Suprapubic skin (tissue), 4 donors: ENCODE measurements around the gene KCNA2. TPM values are rescaled to one million over a fixed set of nuclear protein-coding genes. Genes with fewer than 3 reads are reported as not detected.

ENCODE experiments used
- DNase-seq, 2 donors: peaks; one replicate each; pipeline ENCODE4 v3.0.0-alpha.2; 2019; ENCODE audit warnings: low spot score in 2 of 2
- H3K27ac ChIP-seq: fragments of 200-600 bp; sonication (generic); one replicate; pipeline ENCODE4 v1.5.1; 2019
- H3K27me3 ChIP-seq: fragments of 200-600 bp; sonication (generic); one replicate; pipeline ENCODE4 v1.5.1; 2019
- H3K36me3 ChIP-seq: fragments of 200-600 bp; sonication (generic); one replicate; pipeline ENCODE4 v1.5.1; 2019
- H3K4me1 ChIP-seq: fragments of 200-600 bp; sonication (generic); one replicate; pipeline ENCODE4 v1.5.1; 2019
- H3K4me3 ChIP-seq: fragments of 200-600 bp; sonication (generic); one replicate; pipeline ENCODE4 v1.5.1; 2019; ENCODE audit warnings: mild to moderate bottlenecking
- H3K9me3 ChIP-seq: fragments of 200-600 bp; sonication (generic); one replicate; pipeline ENCODE4 v1.5.1; 2019
- CTCF ChIP-seq, 2 donors: fragments of 200-600 bp in 1 of 2; fragments of 450-650 bp in 1 of 2; sonication (generic) in 1 of 2; IDR thresholded peaks; one replicate each; pipeline ENCODE4 v1.5.1; 2016 to 2019; ENCODE audit warnings: antibody characterized with exemption in 2 of 2, mild to moderate bottlenecking in 1 of 2, moderate library complexity in 1 of 2
- EP300 ChIP-seq: sonication (generic); formaldehyde crosslinking; IDR thresholded peaks from one replicate; pipeline ENCODE4 v1.6.1; 2017; ENCODE audit warnings: antibody characterized with exemption
- POLR2A ChIP-seq, 2 donors: fragments of 450-650 bp; IDR thresholded peaks; one replicate each; pipeline ENCODE4 v1.6.1; 2017; ENCODE audit warnings: antibody characterized with exemption in 2 of 2, mild to moderate bottlenecking in 2 of 2, moderate library complexity in 2 of 2
- POLR2AphosphoS5 ChIP-seq, 3 donors: sonication (generic); formaldehyde crosslinking; IDR thresholded peaks; one replicate each; pipeline ENCODE4 v1.6.1; 2017; ENCODE audit warnings: antibody characterized with exemption in 3 of 3
- WGBS: methylation state at CpG from one replicate; pipeline ENCODE4 v1.1.5; 2018; 5-methylcytosine and 5-hydroxymethylcytosine counted together
- total RNA-seq, 4 donors: library from RNA; depleted of rRNA; stranded (reverse); fragments of >200 nt; gene quantifications; one replicate each; pipeline ENCODE4 v1.1.0, GENCODE V29; 2016

The KCNA2 gene
- total RNA-seq, 4 donors from 2014 or later = 0.34 to 0.97 (median 0.54) TPM

- Histone ChIP-seq H3K27me3 (peaks cover 40% of the 10 kb centered on the region), H3K4me3 (no peak overlapping the region), H3K9me3 (no peaks in the 10 kb centered on the region), H3K27ac (no peak overlapping the region), H3K4me1 (peaks cover 21% of the 10 kb centered on the region), H3K36me3 (no peaks in the 10 kb centered on the region)
- WGBS = 71% methylated on average over 4 of the region's 4 CpGs
- peak in 1 of 2 donors; percentile 24 for DNase-seq
- TF ChIP-seq CTCF (IDR thresholded peaks at IDR 0.05) (no peak), POLR2A (IDR thresholded peaks at IDR 0.05) (no peak), POLR2AphosphoS5 (IDR thresholded peaks at IDR 0.05) (no peak), EP300 (no peak)
These were observed 3.7 kb downstream of the KCNA2 start for GRCh38 chr1:110602466-110602865.

GRCh38 chr1:110601332-110601731 lies 4.8 kb downstream of the KCNA2 start:
- DNase-seq = peak in 1 of 2 donors; percentile 9
- TF ChIP-seq CTCF (IDR thresholded peaks at IDR 0.05) (no peak), POLR2A (IDR thresholded peaks at IDR 0.05) (no peak), EP300 (no peak), POLR2AphosphoS5 (IDR thresholded peaks at IDR 0.05) (no peak)
- H3K9me3 ChIP-seq = no peaks in the 10 kb centered on the region

GRCh38 chr1:110600716-110601115 lies 5.4 kb downstream of the KCNA2 start:
- peak in 1 of 2 donors; percentile 73 for DNase-seq
- no peak for TF ChIP-seq POLR2AphosphoS5 (IDR thresholded peaks at IDR 0.05)
- no peak for TF ChIP-seq EP300
- no peak for TF ChIP-seq CTCF (IDR thresholded peaks at IDR 0.05)
- no peak for TF ChIP-seq POLR2A (IDR thresholded peaks at IDR 0.05)
- H3K4me1 ChIP-seq = peaks cover 3% of the 10 kb centered on the region
- WGBS = 80% methylated on average over 3 of the region's 3 CpGs
- H3K36me3 ChIP-seq = no peaks in the 10 kb centered on the region
- no peak overlapping the region for H3K4me3 ChIP-seq
- no peaks in the 10 kb centered on the region for H3K9me3 ChIP-seq
- no peak overlapping the region for H3K27ac ChIP-seq
- H3K27me3 ChIP-seq = peaks cover 23% of the 10 kb centered on the region

More at GRCh38 chr1:110601332-110601731, 4.8 kb downstream of the KCNA2 start:
- no peak overlapping the region for H3K27ac ChIP-seq
- H3K4me3 ChIP-seq = no peak overlapping the region
- peaks cover 29% of the 10 kb centered on the region for H3K27me3 ChIP-seq
- peaks cover 9% of the 10 kb centered on the region for H3K4me1 ChIP-seq
- WGBS = 71% methylated on average over 5 of the region's 5 CpGs
- no peaks in the 10 kb centered on the region for H3K36me3 ChIP-seq

- no peak overlapping the region for H3K4me3 ChIP-seq
- TF ChIP-seq POLR2AphosphoS5 (IDR thresholded peaks at IDR 0.05) = no peak
- no peak for TF ChIP-seq CTCF (IDR thresholded peaks at IDR 0.05)
- no peak for TF ChIP-seq POLR2A (IDR thresholded peaks at IDR 0.05)
- no peak for TF ChIP-seq EP300
- no peaks in the 10 kb centered on the region for H3K36me3 ChIP-seq
- peaks cover under 1% of the 10 kb centered on the region for H3K27me3 ChIP-seq
- no peaks in the 10 kb centered on the region for H3K9me3 ChIP-seq
- 87% methylated on average over 5 of the region's 5 CpGs for WGBS
- peaks cover 6% of the 10 kb centered on the region for H3K4me1 ChIP-seq
- no peak overlapping the region for H3K27ac ChIP-seq
- peak in 1 of 2 donors; percentile 31 for DNase-seq
These were observed 8.2 kb downstream of the KCNA2 start for GRCh38 chr1:110597966-110598365.

GRCh38 chr1:110596312-110596711 lies 9.8 kb downstream of the KCNA2 start:
- Histone ChIP-seq H3K27ac (no peak overlapping the region), H3K36me3 (no peaks in the 10 kb centered on the region), H3K27me3 (no peaks in the 10 kb centered on the region), H3K9me3 (no peaks in the 10 kb centered on the region), H3K4me3 (no peak overlapping the region), H3K4me1 (peaks cover 6% of the 10 kb centered on the region)
- 83% methylated on average over 2 of the region's 2 CpGs for WGBS
- no peak for TF ChIP-seq CTCF (IDR thresholded peaks at IDR 0.05)
- TF ChIP-seq EP300 = no peak
- TF ChIP-seq POLR2AphosphoS5 (IDR thresholded peaks at IDR 0.05) = no peak
- TF ChIP-seq POLR2A (IDR thresholded peaks at IDR 0.05) = no peak
- DNase-seq = no peak
